SU-DHL-6 (cell line): ENCODE measurements around the gene ZNF423.

Experiments
- CTCF ChIP-seq: fragments of 200-600 bp; sonication (generic); IDR thresholded peaks from one replicate; pipeline ENCODE4 v1.5.1; 2017; ENCODE audit warnings: antibody characterized with exemption, mild to moderate bottlenecking, low read length, moderate library complexity; ENCODE audit not compliant: insufficient read depth, poor library complexity, severe bottlenecking
- EZH2phosphoT487 ChIP-seq: fragments of 200-600 bp; sonication (generic), shearing (Covaris generic); conservative IDR thresholded peaks from 2 replicates; pipeline ENCODE4 v1.6.1; 2018; ENCODE audit warnings: mild to moderate bottlenecking, antibody characterized with exemption, low read length, moderate library complexity, mixed read lengths

GRCh38 chr16:49781401-49781800, 74.5 kb downstream of the ZNF423 start:
- TF ChIP-seq CTCF (no peak), EZH2phosphoT487 (no peak)
